UCSD-AML1 (cell line): ENCODE results near the gene CCNL1.
"Not testable (repeated sequence)": the region's sequence is repeated elsewhere in the genome, so short reads cannot be mapped to it uniquely, and the experiment has no call there.

ENCODE experiments used
- DNase-seq: peaks from one replicate; lab custom pipeline; 2025; ENCODE audit not compliant: unreplicated experiment; lab: John Stamatoyannopoulos, UW

CCNL1 gene

GRCh38 chr3:157159762-157160657 lies at the start of gene CCNL1:
Gene CCNL1, minus strand, starts transcription at chr3:157160147. Its CDS starts 53 bp downstream, at chr3:157160094.
- DNase-seq, result peak; percentile 97

DNA sequence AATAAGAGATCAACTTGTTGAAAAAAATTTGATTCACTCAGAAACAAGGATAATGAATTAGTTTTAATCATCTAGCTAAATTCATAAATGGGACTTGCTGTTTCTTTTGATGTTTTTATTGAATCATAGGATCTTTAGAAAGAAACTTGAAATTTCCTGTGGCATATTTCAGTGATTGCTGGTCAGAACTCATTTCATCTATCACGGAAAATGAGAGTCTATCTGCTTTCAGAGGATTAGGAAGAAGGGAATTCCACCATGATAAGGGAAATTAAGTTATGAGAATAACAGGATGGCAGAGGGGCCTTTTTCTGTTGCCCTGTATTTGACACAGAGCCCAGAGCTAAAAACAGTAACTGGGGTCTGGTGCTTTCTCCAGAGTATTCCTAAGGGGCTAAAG lies 44.9 kb upstream of the CCNL1 start:
- no peak for DNase-seq

GRCh38 chr3:157204431-157204830 lies 44.5 kb upstream of the CCNL1 start:
- DNase-seq, result no peak

- no peak for DNase-seq
Observed at GRCh38 chr3:157201648-157202278, 41.8 kb upstream of the CCNL1 start.

- DNase-seq, result no peak
Observed at GRCh38 chr3:157199841-157200240, 39.9 kb upstream of the CCNL1 start.

GRCh38 chr3:157195965-157196364 lies 36.0 kb upstream of the CCNL1 start:
- DNase-seq, result no peak

GRCh38 chr3:157191149-157191548 lies 31.2 kb upstream of the CCNL1 start:
- not testable (repeated sequence) for DNase-seq

GRCh38 chr3:157190380-157190872 lies 30.5 kb upstream of the CCNL1 start:
- no peak for DNase-seq

GRCh38 chr3:157188391-157188790 lies 28.4 kb upstream of the CCNL1 start:
- DNase-seq, result no peak

DNA sequence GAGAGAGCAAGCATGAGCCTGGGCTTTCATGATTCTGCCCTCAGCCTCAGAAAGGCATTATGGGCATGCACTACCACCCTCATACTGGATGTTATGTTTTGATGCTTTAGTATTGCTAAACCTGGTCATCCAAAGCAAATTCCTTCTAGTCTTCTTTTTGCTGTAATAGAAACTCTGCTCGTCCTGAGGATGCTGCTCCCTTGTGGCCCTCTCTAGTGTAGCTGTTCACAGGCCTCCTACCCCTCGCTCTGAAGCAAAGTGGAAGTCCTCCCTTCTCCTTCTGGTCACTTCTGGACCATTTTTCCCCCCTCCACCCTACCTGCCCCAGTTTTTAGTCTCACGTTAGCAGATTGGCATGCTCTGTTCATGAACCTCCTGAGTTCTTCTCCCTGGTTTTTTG lies 22.9 kb upstream of the CCNL1 start:
- no peak for DNase-seq

DNA sequence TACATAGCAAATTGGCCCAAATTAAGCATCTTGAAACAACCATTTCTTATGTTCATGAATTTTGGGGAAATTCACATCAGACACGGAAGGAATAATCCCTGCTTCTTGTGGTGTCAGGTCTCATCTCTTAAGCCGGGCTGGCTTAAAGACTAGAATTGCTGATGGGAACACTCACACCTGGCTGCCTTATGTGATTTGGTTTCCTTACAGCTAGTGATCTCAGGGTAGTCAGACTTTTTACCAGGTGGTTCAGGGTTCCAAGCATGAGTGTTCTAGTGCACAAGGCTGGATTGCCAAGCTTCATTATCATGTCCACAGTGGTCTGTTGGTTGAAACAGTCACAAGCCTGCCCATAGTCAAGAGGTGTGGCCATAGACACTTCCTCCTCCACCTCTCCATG lies 20.3 kb upstream of the CCNL1 start:
- DNase-seq, result no peak

DNA sequence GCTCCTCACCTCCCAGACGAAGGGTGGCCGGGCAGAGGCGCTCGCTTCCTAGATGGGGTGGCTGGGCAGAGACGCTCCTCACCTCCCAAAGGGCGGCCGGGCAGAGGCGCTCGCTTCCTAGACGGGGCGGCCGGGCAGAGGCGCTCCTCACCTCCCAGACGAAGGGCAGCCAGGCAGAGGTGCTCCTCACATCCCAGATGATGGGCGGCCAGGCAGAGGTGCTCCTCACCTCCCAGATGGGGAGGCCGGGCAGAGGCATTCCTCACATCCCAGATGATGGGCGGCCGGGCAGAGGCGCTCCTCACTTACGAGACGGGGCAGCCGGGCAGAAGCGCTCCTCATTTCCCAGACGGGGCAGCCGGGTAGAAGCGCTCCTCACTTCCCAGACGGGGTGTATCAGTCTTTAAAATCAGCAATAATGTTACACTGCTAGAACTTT lies 19.4 kb upstream of the CCNL1 start:
- no peak for DNase-seq

GRCh38 chr3:157178503-157179364 lies 18.8 kb upstream of the CCNL1 start:
- DNase-seq, result not testable (repeated sequence)

- DNase-seq, result not testable (repeated sequence)
Observed at GRCh38 chr3:157177801-157178453, 18.0 kb upstream of the CCNL1 start.

- no peak for DNase-seq
Observed at GRCh38 chr3:157176934-157177333, 17.0 kb upstream of the CCNL1 start.

- peak; percentile 19 for DNase-seq
Observed at GRCh38 chr3:157175691-157176507, 16.0 kb upstream of the CCNL1 start.

DNA sequence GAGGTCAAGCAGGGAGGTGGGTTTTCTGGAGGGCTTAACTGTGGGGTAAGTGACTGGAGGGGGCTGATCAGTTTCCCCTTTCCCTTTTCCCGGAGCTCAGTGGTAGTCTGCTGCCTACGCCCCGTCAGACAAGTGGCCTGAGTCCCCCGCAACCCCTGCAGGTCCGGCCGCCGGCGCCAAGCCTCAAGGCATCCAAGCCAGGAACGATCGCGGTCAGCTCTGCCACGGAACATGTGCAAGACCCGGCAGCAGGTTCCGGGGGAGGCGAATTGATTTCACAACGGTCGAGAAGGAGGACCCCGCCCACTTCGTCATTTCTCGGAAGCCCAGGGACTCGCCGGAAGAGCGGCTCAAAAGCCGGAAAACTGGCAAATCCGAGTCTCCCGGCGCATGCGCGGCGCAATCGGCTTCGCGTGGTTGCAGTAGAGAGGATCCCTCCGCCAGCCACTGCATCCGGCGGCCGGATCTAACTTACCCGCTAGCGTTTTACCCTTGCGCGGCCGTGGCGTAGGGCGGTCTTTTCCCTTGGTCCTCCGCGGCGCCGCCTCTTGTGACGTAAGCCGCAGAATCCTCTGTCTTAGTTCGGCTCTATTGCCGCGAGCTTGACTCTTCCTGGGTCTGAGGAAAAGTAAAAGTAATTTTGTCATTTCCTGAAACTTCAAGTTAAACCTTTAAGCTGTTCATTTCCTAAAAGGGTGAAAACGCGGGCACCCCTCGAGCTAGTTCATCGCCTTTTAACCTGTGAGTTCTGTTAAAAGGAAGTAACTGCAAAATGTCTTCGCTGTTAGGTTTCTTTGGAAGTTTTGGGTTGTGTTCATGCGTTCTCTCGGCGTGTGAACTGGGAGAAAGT lies 14.9 kb upstream of the CCNL1 start:
- peak; percentile 99 for DNase-seq

GRCh38 chr3:157174290-157174648 lies 14.3 kb upstream of the CCNL1 start:
- no peak for DNase-seq

GRCh38 chr3:157173343-157173742 lies 13.4 kb upstream of the CCNL1 start:
- DNase-seq, result not testable (repeated sequence)
